ENCODE data around the gene CHPF2.
A peak's percentile ranks its signal among the peaks of the same experiment; 100 is the strongest.

Gene CHPF2

GRCh38 chr7:151223728-151224127, 8.6 kb upstream of the CHPF2 start:
- H3K27ac ChIP-seq = no peak overlapping the region

GRCh38 chr7:151225948-151226510, 6.3 kb upstream of the CHPF2 start:
- TF ChIP-seq CTCF (IDR thresholded peaks at IDR 0.05) = no peak
- no peaks in the 10 kb centered on the region for H3K9me3 ChIP-seq
- H3K4me3 ChIP-seq (ENCODE audit: low read depth in 1 of 2, low read length in 1 of 2) = peak overlapping the region; percentile 84 to 90
- peaks cover 21 to 23% of the 10 kb centered on the region in 2 experiments for H3K4me1 ChIP-seq (ENCODE audit: control insufficient read depth in 1 of 2, insufficient read depth in 1 of 2, low read depth in 1 of 2, low read length in 1 of 2)
- peaks cover 6% of the 10 kb centered on the region for H3K27me3 ChIP-seq
- H3K27ac ChIP-seq = no peak overlapping the region
- peaks cover 33% of the 10 kb centered on the region for H3K36me3 ChIP-seq

More at GRCh38 chr7:151223728-151224127, 8.6 kb upstream of the CHPF2 start:
- H3K4me3 ChIP-seq (ENCODE audit: low read depth in 1 of 2, low read length in 1 of 2) = no peak overlapping the region
- peaks cover 21 to 23% of the 10 kb centered on the region in 2 experiments for H3K4me1 ChIP-seq (ENCODE audit: control insufficient read depth in 1 of 2, insufficient read depth in 1 of 2, low read depth in 1 of 2, low read length in 1 of 2)
- H3K9me3 ChIP-seq = no peaks in the 10 kb centered on the region
- no peak for TF ChIP-seq CTCF (IDR thresholded peaks at IDR 0.05)
- H3K27me3 ChIP-seq = no peaks in the 10 kb centered on the region
- H3K36me3 ChIP-seq = peaks cover 52% of the 10 kb centered on the region

- no peak for TF ChIP-seq CTCF (IDR thresholded peaks at IDR 0.05)
- H3K27me3 ChIP-seq = peaks cover 6% of the 10 kb centered on the region
- H3K4me1 ChIP-seq (ENCODE audit: control insufficient read depth in 1 of 2, insufficient read depth in 1 of 2, low read depth in 1 of 2, low read length in 1 of 2) = peaks cover 21 to 24% of the 10 kb centered on the region in 2 experiments
- H3K27ac ChIP-seq = peak overlapping the region; percentile 75
- peaks cover 31% of the 10 kb centered on the region for H3K36me3 ChIP-seq
- peak overlapping the region; percentile 84 to 90 for H3K4me3 ChIP-seq (ENCODE audit: low read depth in 1 of 2, low read length in 1 of 2)
- H3K9me3 ChIP-seq = no peaks in the 10 kb centered on the region
Observed at GRCh38 chr7:151226560-151226874, 5.8 kb upstream of the CHPF2 start.

GRCh38 chr7:151226875-151227782, 5.2 kb upstream of the CHPF2 start, which contains the start of gene ABCF2:
Gene ABCF2 (minus strand): TSS chr7:151227205. CDS start chr7:151226458, 747 bp downstream.
- peak within 1 kb of the TSS; percentile 84 to 90 for H3K4me3 ChIP-seq (ENCODE audit: low read depth in 1 of 2, low read length in 1 of 2)

More at GRCh38 chr7:151226875-151227782, 5.2 kb upstream of the CHPF2 start, which contains the start of gene ABCF2:
- TF ChIP-seq CTCF (IDR thresholded peaks at IDR 0.05) = peak; percentile 41
- H3K9me3 ChIP-seq = no peaks in the 10 kb centered on the region
- H3K27me3 ChIP-seq = peaks cover 6% of the 10 kb centered on the region
- peaks cover 27 to 30% of the 10 kb centered on the region in 2 experiments for H3K4me1 ChIP-seq (ENCODE audit: control insufficient read depth in 1 of 2, insufficient read depth in 1 of 2, low read depth in 1 of 2, low read length in 1 of 2)
- peak within 1 kb of the TSS; percentile 75 for H3K27ac ChIP-seq
- peaks cover 27% of the 10 kb centered on the region for H3K36me3 ChIP-seq
